ENCODE data around the gene WDFY1.

The WDFY1 gene

DNA sequence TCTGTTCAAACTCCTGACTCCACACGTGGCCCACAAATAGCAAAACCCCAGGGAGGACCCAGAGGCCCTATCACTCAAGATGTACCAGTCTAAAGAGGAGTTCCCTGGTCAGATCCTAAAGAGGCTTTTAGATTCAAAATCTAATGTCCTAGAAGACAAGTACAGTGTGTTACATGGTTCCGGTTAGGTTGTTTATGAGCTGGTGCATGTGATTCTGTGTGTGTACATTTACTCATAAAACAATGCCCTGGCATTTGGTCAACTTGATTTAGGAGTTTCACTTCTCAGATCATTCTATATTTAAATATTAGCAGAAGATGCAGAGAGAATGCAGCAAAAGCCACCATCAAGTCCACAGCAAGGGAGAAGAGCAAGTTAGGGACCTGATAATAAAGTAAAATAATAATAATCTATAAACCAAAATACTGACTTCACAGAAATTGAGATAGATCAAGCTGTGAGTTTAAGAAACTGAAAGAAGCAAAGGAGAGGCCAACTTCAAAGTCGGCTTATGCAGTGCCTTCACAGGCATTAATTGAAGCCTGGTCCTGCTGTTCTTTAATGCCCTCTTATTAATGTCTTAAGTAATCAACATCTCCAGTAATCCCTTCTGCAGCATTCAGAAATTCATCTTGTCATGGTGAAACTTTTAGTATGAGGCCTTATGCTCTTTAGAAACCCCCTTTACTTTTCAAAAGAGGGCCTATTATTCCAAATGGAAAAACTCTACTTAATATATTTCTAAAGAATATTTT lies 103.5 kb downstream of the WDFY1 start:
- no peak overlapping the region for H3K4me3 ChIP-seq (ENCODE audit: low read depth, low read length)
- TF ChIP-seq, protein P1, sequence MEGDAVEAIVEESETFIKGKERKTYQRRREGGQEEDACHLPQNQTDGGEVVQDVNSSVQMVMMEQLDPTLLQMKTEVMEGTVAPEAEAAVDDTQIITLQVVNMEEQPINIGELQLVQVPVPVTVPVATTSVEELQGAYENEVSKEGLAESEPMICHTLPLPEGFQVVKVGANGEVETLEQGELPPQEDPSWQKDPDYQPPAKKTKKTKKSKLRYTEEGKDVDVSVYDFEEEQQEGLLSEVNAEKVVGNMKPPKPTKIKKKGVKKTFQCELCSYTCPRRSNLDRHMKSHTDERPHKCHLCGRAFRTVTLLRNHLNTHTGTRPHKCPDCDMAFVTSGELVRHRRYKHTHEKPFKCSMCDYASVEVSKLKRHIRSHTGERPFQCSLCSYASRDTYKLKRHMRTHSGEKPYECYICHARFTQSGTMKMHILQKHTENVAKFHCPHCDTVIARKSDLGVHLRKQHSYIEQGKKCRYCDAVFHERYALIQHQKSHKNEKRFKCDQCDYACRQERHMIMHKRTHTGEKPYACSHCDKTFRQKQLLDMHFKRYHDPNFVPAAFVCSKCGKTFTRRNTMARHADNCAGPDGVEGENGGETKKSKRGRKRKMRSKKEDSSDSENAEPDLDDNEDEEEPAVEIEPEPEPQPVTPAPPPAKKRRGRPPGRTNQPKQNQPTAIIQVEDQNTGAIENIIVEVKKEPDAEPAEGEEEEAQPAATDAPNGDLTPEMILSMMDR (IDR thresholded peaks at IDR 0.05; ENCODE audit: low read depth, low read length) = no peak

DNA sequence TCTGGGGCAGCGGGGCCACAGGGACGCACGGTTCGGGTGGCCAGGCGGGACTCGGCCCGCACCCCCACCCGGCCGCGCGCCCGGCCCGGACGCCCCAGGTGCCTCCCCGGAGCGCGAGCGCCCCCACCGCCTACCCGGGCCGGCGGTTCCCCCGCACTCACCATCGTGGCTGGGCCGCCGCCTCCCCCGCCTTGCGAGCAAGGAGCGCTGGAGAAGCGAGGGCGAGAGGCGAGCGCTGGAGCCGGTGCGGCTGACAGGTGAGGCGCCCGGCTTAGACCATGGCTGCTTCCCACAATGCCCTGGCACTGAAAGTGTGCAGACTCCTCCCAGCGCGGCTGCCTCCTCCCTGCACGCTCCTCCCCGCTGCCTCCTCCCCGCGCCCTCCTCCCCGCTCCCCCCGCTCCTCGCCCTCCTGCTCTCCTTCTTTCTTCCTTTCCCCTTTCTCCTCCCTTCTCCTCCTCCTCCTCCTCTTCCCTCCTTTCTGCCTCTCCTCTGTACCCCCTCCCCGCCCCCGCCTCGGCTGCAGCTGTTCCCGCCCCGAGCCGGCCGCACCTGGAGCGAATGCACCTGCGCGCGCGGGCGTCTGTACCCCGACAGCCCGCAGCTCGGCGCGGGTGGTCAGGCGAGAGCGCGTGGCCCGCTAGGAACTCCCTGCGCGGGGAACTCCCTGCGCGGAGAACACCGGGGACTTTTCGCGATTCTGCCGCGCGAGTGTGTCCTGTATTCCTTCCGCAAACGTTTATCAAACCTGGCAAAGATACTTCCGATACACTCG lies 107.7 kb downstream of the WDFY1 start, which contains the start of gene AP1S3:
AP1S3 (minus strand) TSS at position 296 of the 775 bp plus-strand sequence; CDS start at position 164, 132 bp downstream.
- peak within 1 kb of the TSS; percentile 65 for H3K4me3 ChIP-seq (ENCODE audit: low read depth, low read length)
- TF ChIP-seq, protein P1 (IDR thresholded peaks at IDR 0.05; ENCODE audit: low read depth, low read length) = no peak

- no peak overlapping the region for H3K4me3 ChIP-seq (ENCODE audit: low read depth, low read length)
- TF ChIP-seq, protein P1 (IDR thresholded peaks at IDR 0.05; ENCODE audit: low read depth, low read length) = no peak
These were observed 109.2 kb downstream of the WDFY1 start for GRCh38 chr2:223835701-223836532.

DNA sequence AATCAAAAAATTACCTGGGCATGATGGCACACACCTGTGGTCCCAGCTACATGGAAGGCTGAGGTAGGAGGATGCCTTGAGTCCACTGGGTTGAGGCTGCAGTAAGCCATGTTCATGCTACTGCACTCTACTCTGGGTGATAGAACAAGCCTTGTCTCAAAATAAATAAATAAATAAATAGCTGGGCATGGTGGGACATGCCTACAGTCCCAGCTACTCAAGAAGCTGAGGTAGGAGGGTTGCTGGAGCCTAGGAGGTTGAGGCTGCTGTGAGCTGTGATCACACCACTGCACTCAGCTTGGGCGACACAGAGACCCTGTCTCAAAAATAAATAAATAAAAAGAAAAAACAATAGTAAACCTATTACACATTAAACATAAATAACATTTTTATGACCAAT lies 110.7 kb downstream of the WDFY1 start:
- TF ChIP-seq, protein P1 (IDR thresholded peaks at IDR 0.05; ENCODE audit: low read depth, low read length) = no peak
- no peak overlapping the region for H3K4me3 ChIP-seq (ENCODE audit: low read depth, low read length)

DNA sequence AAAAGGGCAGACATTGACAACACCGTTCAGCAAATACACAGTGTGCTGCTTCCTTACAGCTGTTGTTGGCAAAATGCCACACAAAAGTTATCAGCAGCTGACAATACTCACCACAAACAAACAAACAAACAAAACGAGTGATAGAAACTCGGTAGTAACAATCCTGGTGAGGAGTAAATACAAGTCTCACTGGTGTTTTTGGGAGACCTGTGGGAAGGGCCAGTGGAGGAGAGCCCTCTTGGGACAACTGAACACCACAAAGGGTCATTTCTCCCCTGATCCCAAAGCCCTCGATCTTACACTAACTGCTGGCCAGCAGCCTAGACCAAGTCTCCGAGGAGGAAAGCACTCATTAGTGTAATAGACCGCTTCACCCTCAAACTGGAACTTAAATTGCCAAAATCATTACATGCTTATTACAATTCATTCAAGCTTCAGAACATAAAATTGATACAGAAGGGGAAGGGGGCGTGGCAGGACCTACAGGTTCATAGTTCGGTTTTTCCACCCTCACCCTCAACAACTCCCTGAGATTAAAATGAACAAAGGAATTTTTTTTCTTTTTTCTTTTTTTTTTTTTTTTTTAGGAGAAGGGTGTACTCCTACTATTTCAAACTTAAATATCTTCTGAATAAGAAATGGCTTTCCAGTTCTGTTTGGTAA lies 112.8 kb downstream of the WDFY1 start:
- TF ChIP-seq, protein P1 (IDR thresholded peaks at IDR 0.05; ENCODE audit: low read depth, low read length) = no peak
- no peak overlapping the region for H3K4me3 ChIP-seq (ENCODE audit: low read depth, low read length)

- no peak overlapping the region for H3K4me3 ChIP-seq (ENCODE audit: low read depth, low read length)
- TF ChIP-seq, protein P1 (IDR thresholded peaks at IDR 0.05; ENCODE audit: low read depth, low read length) = no peak
These were observed 116.0 kb downstream of the WDFY1 start for GRCh38 chr2:223829128-223829527.

Measured in WI38 (cell line).